HL-60/S4 (cell line): ENCODE data around the gene CDKN1A.

Source experiments
- in situ Hi-C: fragments of 300-500 bp; cut with MboI; formaldehyde crosslinking; loops from 2 replicates; pipeline ENCODE4 v1.14.3; 2022; ENCODE audit warnings: low sequenced_read_pairs

CDKN1A gene

GRCh38 chr6:36655085-36655724 lies 23.3 kb upstream of the CDKN1A start:
- in situ Hi-C loops = no loop called here

GRCh38 chr6:36656441-36656840 lies 22.1 kb upstream of the CDKN1A start:
- in situ Hi-C loops = no loop called here

DNA sequence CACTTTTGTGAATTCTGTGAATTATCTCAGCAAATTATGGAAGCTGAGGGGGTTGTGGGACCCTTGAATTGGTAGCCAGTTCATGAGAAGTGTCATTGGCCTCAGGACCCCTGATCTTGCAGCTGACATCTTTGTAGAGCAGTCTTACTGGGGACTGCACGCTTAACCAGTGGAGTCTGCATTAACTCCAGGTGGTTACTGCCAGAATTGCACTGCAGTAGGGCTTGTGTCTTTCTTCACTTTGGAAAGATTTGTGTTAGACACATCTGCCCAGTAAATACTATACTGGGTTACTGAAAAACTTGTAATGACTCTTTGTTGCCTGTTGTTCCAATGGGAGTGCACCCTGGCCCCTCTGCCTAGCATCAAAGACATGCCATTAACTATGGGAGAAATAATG lies 21.2 kb upstream of the CDKN1A start:
- in situ Hi-C loops = no loop called here

DNA sequence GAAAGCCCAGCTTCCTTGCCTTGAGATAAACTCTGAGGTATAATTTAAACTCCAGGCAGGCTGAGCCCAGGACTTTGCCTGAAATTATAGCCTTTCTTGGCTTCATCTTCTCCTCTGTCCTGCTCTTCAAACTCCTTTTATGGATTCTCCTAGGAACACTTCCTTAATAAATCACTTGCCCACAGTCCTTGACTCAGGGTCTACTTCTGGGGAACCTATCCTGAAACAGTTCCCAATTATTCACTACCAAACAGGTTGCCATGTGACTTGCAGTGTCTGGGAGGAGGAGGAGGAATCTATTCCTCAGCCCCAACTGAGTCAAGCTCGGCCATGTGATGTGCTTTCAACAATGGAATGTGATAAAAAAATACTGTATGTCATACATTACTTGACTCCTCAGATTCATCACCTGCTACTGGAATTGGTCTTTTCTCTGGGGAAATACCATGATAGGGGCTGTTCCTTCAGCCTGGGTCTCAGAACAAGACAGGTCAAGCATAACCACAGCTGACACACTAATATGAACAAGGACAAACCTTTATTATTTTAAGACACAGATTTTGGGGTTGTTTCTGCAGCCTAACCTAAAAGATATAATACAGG lies 20.5 kb upstream of the CDKN1A start:
- in situ Hi-C loops = no loop called here

- in situ Hi-C loops = no loop called here
Measured at GRCh38 chr6:36659271-36659670, 19.2 kb upstream of the CDKN1A start.

GRCh38 chr6:36660771-36661471 lies 17.6 kb upstream of the CDKN1A start:
- in situ Hi-C loops = no loop called here

GRCh38 chr6:36662380-36662779 lies 16.1 kb upstream of the CDKN1A start:
- in situ Hi-C loops = no loop called here

GRCh38 chr6:36662827-36663256 lies 15.7 kb upstream of the CDKN1A start:
- in situ Hi-C loops = no loop called here

DNA sequence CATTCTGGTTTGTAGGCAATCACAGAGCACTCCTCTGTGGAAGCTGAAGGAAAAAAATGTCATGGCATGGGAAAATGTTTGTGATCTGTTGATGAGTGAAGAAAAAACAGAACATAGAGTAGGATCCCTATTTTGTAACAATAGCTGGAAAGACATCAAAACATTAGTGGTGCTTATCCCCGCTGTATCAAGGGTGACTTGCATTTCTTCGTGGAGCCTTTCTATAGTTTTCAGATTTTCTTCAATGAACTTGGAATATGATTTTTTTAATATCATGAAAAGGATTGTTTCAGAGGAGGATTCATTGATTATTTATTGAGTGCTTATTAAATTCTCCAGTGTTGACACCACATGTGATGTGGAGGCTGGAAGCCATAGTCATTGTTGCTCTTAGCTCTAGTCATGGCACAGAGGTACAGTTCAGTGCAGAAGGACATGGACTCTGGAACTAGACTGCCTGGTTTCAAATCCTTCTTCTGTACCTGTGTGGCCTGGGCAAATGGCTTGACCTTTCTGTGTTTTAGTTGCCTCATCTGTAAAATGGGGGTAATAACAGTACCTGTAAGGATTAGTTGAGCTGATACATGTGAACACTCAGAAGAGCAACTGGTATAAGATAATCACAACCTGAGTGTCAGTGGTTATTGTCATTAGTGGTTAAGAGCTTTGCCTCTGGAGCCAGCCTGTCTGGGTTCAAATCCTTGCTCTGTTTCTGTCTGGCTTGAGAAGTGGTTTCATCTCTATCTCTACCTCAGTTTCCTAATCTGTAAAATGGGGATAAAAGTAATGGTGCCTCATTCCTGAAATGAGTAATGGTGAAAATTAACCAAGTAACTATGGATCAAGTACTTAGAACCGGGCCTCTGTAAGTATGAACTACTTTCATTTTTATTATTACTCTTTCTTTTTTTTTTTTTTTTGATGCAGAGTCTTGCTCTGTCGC lies 14.7 kb upstream of the CDKN1A start:
- in situ Hi-C loops = no loop called here

GRCh38 chr6:36665180-36665579 lies 13.3 kb upstream of the CDKN1A start:
- in situ Hi-C loops = no loop called here

- in situ Hi-C loops = no loop called here
Measured at GRCh38 chr6:36666287-36666686, 12.2 kb upstream of the CDKN1A start.

DNA sequence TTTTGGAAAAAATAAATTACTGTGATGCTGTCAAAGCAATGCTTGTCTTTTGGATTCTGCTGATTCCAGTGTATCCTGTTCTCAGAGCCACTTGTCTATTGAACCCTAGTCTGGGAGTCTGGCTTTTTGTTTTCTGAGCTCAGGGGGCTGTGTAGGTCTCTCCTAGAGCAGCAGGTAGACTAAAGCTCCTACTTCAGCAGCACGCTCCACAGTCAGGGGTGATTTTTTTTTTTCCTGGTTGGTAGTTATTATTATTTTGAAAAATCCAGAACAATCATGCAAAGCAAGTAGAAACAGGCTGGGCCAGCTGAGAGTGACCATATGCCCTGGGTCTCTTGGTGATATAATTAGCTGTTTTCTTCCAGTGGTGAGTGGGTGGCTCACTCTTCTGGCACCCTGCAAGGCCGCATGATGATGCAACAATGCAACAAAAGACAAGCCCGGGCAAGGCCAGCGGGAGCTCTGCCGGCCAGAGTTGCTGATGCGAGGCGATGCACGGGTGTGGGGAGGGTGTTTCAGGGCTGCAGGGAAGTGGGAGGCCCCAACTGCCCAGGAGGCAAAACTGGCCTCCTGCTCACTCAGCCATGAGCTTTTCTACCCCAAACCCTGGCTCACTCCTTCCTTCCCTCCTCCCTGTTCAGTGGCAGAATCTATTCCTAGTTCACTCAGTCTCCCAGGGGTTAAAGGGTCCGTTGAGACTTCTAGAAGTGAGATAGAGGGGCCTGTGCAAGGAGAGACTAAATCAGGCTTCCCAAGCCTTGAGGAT lies 11.5 kb upstream of the CDKN1A start:
- in situ Hi-C loops = no loop called here

GRCh38 chr6:36668591-36668990 lies 9.9 kb upstream of the CDKN1A start:
- in situ Hi-C loops = no loop called here

GRCh38 chr6:36669002-36669401 lies 9.5 kb upstream of the CDKN1A start:
- in situ Hi-C loops = no loop called here

- in situ Hi-C loops = no loop called here
Measured at GRCh38 chr6:36670271-36670670, 8.2 kb upstream of the CDKN1A start.

GRCh38 chr6:36671687-36672375 lies 6.7 kb upstream of the CDKN1A start:
- in situ Hi-C loops = no loop called here

DNA sequence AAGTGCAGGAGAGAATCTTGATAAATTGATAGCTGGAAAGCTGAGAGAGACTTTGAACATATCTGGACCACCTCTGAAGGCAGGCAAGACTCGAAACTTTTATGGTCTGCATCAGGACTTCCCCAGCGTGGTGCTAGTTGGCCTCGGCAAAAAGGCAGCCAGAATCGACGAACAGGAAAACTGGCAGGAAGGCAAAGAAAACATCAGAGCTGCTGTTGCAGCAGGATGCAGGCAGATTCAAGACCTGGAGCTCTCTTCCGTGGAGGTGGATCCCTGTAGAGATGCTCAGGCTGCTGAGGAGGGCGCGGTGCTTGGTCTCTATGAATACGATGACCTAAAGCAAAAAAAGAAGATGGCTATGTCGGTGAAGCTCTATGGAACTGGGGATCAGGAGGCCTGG lies 4.6 kb upstream of the CDKN1A start:
- in situ Hi-C loops = no loop called here

- in situ Hi-C loops = no loop called here
Measured at GRCh38 chr6:36674942-36675341, 3.6 kb upstream of the CDKN1A start.

DNA sequence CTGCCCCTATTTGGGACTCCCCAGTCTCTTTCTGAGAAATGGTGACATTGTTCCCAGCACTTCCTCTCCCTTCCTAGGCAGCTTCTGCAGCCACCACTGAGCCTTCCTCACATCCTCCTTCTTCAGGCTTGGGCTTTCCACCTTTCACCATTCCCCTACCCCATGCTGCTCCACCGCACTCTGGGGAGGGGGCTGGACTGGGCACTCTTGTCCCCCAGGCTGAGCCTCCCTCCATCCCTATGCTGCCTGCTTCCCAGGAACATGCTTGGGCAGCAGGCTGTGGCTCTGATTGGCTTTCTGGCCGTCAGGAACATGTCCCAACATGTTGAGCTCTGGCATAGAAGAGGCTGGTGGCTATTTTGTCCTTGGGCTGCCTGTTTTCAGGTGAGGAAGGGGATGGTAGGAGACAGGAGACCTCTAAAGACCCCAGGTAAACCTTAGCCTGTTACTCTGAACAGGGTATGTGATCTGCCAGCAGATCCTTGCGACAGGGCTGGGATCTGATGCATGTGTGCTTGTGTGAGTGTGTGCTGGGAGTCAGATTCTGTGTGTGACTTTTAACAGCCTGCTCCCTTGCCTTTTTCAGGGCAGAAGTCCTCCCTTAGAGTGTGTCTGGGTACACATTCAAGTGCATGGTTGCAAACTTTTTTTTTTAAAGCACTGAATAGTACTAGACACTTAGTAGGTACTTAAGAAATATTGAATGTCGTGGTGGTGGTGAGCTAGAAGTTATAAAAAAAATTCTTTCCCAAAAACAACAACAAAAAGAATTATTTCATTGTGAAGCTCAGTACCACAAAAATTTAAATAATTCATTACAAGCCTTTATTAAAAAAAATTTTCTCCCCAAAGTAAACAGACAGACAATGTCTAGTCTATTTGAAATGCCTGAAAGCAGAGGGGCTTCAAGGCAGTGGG lies 2.1 kb upstream of the CDKN1A start:
- in situ Hi-C loops = no loop called here
